MCF 10A (cell line): ENCODE results near the gene GPR146. TPM values are rescaled to one million over a fixed set of nuclear protein-coding genes. Genes with fewer than 3 reads are reported as not detected.
A peak's percentile ranks its signal among the peaks of the same experiment; 100 is the strongest.

ENCODE experiments used
- BruUV-seq: library from RNA; stranded (reverse); fragments of 400-500 nt; replicated peaks from 2 replicates; lab custom pipeline; 2021; lab: Mats Ljungman, UMichigan
- CTCF ChIA-PET: fragments of 300-600 bp; sonication (Branson Sonifier 250); formaldehyde crosslinking; extraction: SDS; loops from one replicate; lab custom pipeline; 2021; ENCODE audit warnings: antibody characterized with exemption, inconsistent platforms; lab: Yijun Ruan, JAX
- POLR2A ChIA-PET: fragments of 300-600, 350-650 bp; sonication (Branson Sonifier 250); formaldehyde crosslinking; extraction: SDS; loops from one replicate; lab custom pipeline; 2020; ENCODE audit warnings: antibody characterized with exemption, inconsistent platforms; lab: Yijun Ruan, JAX
- DNase-seq: peaks from one replicate; pipeline ENCODE4 v3.0.0-alpha.2; 2018; ENCODE audit not compliant: unreplicated experiment
- H3K27ac Mint-ChIP-seq: one replicate; pipeline ENCODE4 v1.8.0; 2022; ENCODE audit warnings: mild to moderate bottlenecking, low read depth, mixed read lengths; ENCODE audit not compliant: unreplicated experiment
- H3K27me3 Mint-ChIP-seq: one replicate; pipeline ENCODE4 v1.8.0; 2022; ENCODE audit warnings: mixed read lengths; ENCODE audit not compliant: insufficient read depth, unreplicated experiment
- H3K36me3 Mint-ChIP-seq: one replicate; pipeline ENCODE4 v1.8.0; 2022; ENCODE audit warnings: mild to moderate bottlenecking, moderate library complexity, mixed read lengths; ENCODE audit not compliant: insufficient read depth, unreplicated experiment
- H3K4me1 Mint-ChIP-seq: one replicate; pipeline ENCODE4 v1.8.0; 2022; ENCODE audit warnings: mixed read lengths; ENCODE audit not compliant: insufficient read depth, unreplicated experiment
- H3K4me3 Mint-ChIP-seq: one replicate; pipeline ENCODE4 v1.8.0; 2022; ENCODE audit warnings: mild to moderate bottlenecking, moderate library complexity, mixed read lengths; ENCODE audit not compliant: unreplicated experiment
- H3K9me3 Mint-ChIP-seq: one replicate; pipeline ENCODE4 v1.8.0; 2022; ENCODE audit warnings: mixed read lengths; ENCODE audit not compliant: unreplicated experiment
- CTCF ChIP-seq: fragments of 200-600 bp; IDR thresholded peaks from one replicate; pipeline ENCODE4 v1.8.0; 2022; ENCODE audit warnings: antibody characterized with exemption, mild to moderate bottlenecking; ENCODE audit not compliant: unreplicated experiment
- intact Hi-C: fragments of 100-400 bp; cut with micrococcal nuclease; formaldehyde crosslinking; loops from 2 replicates; pipeline ENCODE4 v1.14.1; 2022
- total RNA-seq: library from RNA; stranded (reverse); gene quantifications from 2 replicates; pipeline ENCODE4 v1.2.3, GENCODE V29; 2022

Gene GPR146
- total RNA-seq, 1 experiment from 2014 or later, result not detected

GRCh38 chr7:1043552-1044188 is 676 bp upstream of the GPR146 start:
- intact Hi-C loops, result loop anchor here (2.0 kb wide), 1 partner anchor 15 kb away; no protein-coding TSS in a partner anchor
- no peaks in the 10 kb centered on the region for H3K27me3 Mint-ChIP-seq
- CTCF ChIA-PET, result interaction anchor here (0.6 to 2.2 kb wide), 9 partner anchors 8 to 365 kb away, joined by 3 to 9 read pairs (median 4); no protein-coding TSS in a partner anchor
- no TSS peak for BruUV-seq
- no peak for DNase-seq
- H3K27ac Mint-ChIP-seq, result peak overlapping the region; percentile 79
- peaks cover 11% of the 10 kb centered on the region for H3K4me1 Mint-ChIP-seq
- H3K9me3 Mint-ChIP-seq, result no peaks in the 10 kb centered on the region
- POLR2A ChIA-PET, result interaction anchor here (0.7 to 2.4 kb wide), 5 partner anchors 17 to 69 kb away, joined by 4 to 15 read pairs (median 5); partner anchors contain the start of gene COX19
- TF ChIP-seq CTCF, result no peak
- peak overlapping the region; percentile 68 for H3K4me3 Mint-ChIP-seq
- H3K36me3 Mint-ChIP-seq, result no peaks in the 10 kb centered on the region

GRCh38 chr7:1045069-1046063 is 1.0 kb downstream of the GPR146 start:
- H3K4me1 Mint-ChIP-seq, result peaks cover 11% of the 10 kb centered on the region
- H3K9me3 Mint-ChIP-seq, result no peaks in the 10 kb centered on the region
- intact Hi-C loops, result loop anchor here (2.0 kb wide), 1 partner anchor 17 kb away; no protein-coding TSS in a partner anchor
- H3K4me3 Mint-ChIP-seq, result peak overlapping the region; percentile 65
- POLR2A ChIA-PET, result interaction anchor here (0.7 to 2.4 kb wide), 5 partner anchors 8 to 52 kb away, joined by 4 to 15 read pairs (median 5); no protein-coding TSS in a partner anchor
- CTCF ChIA-PET, result interaction anchor here (0.6 to 2.2 kb wide), 11 partner anchors 13 to 206 kb away, joined by 3 to 9 read pairs (median 3); no protein-coding TSS in a partner anchor
- TF ChIP-seq CTCF, result no peak
- DNase-seq, result no peak
- no peaks in the 10 kb centered on the region for H3K36me3 Mint-ChIP-seq
- H3K27me3 Mint-ChIP-seq, result no peaks in the 10 kb centered on the region
- BruUV-seq, result no TSS peak
- peak overlapping the region; percentile 16 for H3K27ac Mint-ChIP-seq

- Mint-ChIP-seq H3K27ac (no peak overlapping the region), H3K4me1 (peaks cover 11% of the 10 kb centered on the region), H3K9me3 (no peaks in the 10 kb centered on the region), H3K36me3 (no peaks in the 10 kb centered on the region), H3K4me3 (no peak overlapping the region), H3K27me3 (no peaks in the 10 kb centered on the region)
- ChIA-PET POLR2A (no interaction called here), CTCF (interaction anchor here (0.6 to 1.0 kb wide), 4 partner anchors 19 to 158 kb away, joined by 3 to 4 read pairs (median 4); partner anchors contain the start of gene COX19)
- TF ChIP-seq CTCF, result no peak
- BruUV-seq, result no TSS peak
- intact Hi-C loops, result no loop called here
- DNase-seq, result no peak
Measured at GRCh38 chr7:1046722-1047679, 2.7 kb downstream of the GPR146 start.
